ENCODE results near the gene TRAM2.

GRCh38 chr6:52582996-52583395 lies 6.1 kb upstream of the TRAM2 start:
- TF ChIP-seq MYNN (CRISPR knock-in tag; IDR thresholded peaks at IDR 0.05; ENCODE audit: low read depth) = no peak
- TF ChIP-seq ZNF839 (CRISPR knock-in tag; IDR thresholded peaks at IDR 0.05; ENCODE audit: borderline replicate concordance) = no peak
- TF ChIP-seq ZNF143 (CRISPR knock-in tag; IDR thresholded peaks at IDR 0.05) = no peak
- TF ChIP-seq CEBPB (IDR thresholded peaks at IDR 0.05; ENCODE audit: borderline replicate concordance, low read depth, low read length) = no peak

Measured in HepG2 (cell line).